Measurements from ENCODE around the gene IMPDH2.
"Not testable (repeated sequence)": the region's sequence is repeated elsewhere in the genome, so short reads cannot be mapped to it uniquely, and the experiment has no call there.

IMPDH2 gene

DNA sequence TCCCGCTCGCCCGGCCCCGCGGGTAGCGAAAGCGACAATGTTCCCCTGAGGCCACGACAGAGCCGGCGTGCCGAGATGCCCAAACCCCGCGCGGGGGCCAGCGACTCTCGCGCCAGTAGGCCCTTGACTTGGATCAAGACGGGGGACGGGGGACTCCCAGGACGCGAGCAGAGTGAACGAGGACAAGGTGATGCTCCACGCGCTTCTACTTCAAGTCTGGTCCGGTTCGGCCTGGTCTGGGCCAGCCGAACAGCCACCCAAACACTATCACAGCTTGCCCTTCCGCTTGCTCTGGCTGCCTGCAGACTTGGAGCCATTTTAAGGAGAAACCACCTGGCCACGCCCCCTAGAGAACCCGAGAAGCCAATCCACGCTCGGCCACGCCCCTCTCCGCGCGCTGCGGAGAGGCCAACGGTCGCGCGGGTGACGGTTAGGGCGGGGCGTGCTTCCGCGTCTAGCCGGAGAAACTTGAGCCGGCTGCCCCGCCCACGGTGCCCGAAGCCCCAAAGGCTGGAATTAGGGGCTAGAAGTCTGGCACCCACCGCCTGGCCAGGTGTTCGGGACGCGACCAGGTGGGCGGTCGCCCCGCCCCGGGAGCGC lies 7.9 kb downstream of the IMPDH2 start:
- peak; percentile 78 for DNase-seq

DNA sequence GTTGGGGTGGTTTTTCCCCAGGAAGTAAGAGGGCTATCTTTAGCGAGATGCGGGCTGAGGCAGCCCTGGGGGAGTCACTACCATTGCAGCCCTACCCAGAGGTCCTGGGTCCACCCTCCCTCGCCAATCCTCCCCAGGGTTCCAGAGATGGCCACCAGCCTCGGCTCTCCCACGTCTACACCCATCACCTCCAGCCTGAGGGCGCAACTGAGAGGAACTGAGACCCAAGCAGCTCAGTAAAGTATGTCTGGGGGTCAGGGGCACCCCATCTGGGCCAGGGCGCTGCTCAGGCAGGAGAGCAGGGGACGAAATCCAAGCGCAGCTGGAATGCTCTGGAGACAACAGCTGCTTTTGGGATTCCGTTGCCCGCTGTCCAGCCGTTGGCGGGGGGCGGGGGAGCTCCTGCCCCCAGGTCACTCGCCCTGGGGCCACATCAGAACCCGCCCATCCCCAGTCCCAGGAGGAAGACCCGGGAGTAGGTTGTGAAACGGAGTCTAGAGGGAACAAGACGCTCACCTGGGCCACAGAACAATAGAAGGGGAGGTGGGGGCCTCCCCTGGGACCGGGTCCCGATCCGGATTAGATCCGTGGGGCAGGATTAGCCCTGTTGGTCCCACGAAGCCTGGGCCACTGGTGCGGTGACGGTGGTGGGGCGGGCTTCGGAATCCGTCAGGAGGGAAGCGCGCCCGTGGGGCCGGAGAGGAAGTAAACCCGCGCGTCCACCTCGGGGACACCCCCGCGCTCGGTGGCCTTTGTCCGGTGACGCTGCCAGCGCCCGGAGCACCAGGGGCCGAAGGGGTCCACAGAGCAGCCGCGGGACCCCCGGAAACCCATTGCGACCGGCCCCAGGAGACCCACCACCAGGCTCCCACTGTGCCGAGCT lies 8.6 kb downstream of the IMPDH2 start:
- DNase-seq: no peak

DNA sequence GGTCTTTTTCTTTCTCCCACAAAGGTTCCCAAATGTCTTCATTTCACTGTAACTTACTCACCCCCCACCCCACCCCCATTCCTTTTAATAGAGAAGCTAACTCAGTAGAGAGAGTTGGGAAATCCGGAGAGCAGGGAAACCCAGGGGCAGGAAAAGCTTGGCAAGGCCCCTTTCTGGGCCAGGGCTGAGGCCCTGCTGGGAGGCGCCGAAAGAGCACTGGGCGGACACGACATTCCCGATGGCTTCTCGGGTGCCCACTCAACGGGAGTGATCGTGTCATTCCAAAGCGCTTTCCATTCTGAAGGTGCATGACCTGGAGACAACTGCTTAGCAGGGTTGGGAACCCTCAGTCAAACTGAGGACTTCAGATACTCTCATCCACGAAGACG lies 9.3 kb downstream of the IMPDH2 start:
- no peak for DNase-seq

DNA sequence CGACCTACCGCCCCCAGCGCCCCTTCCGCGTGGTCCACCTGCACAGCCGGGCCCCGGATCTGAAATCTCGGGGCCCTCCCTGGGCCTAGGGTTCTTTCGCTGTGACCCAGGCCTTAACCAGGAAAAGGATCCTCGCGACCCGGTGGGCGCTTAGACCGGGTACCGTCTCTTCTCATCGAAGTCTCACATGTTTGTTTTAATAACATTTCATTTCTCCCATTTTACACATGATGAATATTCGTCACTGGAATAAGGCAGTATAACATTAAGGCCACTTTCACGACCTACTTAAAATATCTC lies 10.5 kb downstream of the IMPDH2 start:
- no peak for DNase-seq

DNA sequence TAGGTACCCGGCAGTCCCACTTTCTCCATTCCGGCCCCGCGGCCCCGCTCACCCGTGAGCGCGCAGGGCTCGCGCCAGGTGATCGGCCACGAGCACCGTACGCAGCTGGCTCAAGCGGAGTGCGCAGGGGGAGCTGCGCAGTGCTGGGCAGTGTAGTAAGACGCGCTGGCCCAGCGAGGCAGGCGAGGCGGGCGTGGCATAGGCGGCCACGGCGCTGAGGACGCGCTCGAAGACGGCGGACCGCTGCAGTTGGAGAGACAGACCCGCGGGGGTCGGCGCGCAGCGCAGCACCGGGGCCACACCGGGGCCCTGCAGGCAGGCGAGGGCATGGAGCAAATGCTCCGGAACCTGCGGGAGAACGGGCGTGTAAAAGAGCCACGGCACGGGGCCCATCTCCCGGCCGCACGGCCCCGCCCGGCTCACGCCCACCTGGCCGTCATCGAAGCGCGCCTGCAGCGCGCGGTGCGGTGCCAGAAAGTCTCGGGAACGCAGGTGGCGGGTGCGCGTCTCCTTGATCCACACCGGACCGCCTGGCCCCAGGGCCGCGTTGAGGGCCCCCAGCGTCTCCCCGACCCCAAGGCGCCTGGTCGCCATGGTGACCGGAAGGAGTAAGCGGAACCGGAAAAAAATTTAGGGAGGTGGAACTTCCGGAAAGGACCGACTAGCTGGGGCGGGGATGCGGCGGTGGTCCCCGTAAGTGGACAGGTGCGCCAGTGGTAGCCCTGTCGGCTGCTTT lies 11.1 kb downstream of the IMPDH2 start, which contains the start of gene DALRD3:
DALRD3 (minus strand) TSS at position 610 of the 736 bp plus-strand sequence; CDS start at position 594, 16 bp downstream.
- DNase-seq: no peak

DNA sequence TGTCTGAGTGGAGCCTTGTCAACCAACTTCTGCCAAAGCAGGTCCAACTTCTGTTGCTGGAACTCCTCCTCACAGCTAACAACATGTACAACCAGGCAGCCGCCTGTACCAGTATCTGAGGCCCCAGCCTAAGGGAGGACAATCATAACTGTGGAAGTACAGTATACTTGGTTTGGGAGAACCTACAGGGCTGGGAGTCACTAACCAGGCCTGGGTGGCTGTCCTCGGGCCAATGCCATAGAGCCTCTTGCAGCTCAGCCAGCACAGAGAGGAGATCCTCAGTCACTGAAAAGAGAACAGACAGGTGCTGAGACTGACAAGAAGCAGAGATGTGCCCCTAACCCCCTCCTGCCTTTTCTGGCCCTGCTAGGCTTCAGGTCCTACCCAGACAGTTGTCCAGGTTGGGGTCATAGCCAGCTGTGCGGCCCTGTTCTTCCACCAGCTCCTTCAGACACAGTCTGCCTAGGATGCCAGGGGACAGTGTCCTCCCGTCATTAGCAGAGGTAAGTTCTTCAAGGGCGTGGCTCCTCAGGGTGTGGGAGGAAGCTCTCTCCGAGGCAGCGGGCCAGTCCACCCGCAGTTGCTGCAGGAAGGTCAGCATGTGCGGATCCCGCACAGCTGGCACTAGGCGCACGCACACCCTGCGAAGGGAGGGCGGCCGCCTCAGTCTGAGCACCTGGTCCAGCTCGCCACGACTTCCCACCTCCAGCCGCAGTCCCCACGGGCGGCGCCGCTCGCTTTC lies 11.8 kb downstream of the IMPDH2 start:
- no peak for DNase-seq

DNA sequence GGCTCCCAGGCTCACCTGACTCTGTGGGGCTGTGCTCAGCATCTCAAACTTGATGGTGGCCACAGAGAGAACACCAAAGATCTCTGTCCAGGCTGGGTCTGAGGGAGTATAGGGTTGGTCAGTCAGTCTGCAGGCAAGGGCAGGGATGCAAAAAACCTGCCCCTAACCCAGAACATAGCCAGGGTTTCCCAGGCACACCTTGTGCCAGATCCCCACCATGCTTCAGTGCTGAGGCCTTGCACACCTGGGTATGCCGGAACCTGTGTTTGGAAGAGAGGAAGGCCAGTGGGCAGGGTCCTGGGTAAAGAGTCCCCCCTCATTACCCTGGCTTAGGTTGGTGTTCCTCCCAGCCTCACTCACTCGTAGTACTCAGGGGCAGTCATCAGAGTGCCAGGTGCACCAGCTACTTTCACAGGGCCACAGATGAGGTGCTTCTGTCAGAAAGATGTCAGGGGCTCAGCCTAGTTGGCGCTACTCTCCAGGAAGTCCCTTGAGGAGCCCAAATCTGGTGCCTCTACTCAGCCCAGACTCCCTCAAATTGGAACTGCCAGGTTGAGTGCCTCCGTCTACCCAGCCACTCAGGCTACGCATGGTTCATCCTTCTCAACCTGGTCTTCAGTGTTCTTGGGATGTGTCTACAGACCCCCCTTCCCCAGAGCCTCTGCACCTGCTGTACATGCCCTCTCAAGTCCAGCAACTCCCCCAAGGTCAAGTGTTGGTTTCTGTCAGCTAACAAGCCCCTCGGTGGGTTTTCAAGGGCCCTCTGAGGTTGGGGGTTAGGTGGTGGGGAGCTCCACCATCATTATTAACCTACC lies 12.6 kb downstream of the IMPDH2 start:
- DNase-seq: no peak

DNA sequence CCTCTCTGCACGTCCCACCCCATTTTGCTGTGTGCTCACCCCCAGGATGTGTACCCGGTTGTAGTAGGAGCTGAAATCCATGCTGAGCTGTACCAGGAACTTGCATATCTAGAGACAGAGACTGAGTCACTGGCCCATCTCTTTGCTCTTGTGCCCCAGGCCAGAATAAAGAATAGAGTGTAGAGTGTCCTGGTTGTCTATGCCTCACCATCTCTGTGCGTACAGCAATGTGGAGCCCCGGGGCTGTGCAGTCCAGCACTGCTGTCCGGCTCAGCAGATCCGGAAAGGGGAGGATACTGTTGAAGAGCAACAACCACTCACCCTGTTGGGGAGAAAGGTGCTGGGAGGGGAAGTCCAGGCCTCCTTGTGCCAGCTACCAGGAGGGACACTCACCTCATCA lies 13.4 kb downstream of the IMPDH2 start:
- DNase-seq: no peak

DNA sequence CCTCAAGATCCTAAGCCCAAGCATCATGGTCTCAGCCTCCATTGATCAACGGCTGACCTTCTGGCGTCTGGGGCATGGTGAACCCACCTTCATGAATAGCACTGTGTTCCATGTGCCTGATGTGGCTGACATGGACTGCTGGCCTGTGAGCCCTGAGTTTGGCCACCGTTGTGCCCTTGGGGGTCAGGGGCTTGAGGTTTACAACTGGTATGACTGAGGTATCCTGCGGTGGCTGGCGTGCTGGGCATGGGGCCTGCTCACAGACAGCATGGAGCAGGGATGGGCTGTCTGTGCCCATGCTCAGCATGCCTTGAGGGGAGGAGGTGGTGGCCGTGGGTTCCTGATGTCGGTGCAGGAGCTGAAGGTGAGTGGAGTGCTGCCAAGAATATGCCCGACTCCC lies 14.1 kb downstream of the IMPDH2 start:
- no peak for DNase-seq

DNA sequence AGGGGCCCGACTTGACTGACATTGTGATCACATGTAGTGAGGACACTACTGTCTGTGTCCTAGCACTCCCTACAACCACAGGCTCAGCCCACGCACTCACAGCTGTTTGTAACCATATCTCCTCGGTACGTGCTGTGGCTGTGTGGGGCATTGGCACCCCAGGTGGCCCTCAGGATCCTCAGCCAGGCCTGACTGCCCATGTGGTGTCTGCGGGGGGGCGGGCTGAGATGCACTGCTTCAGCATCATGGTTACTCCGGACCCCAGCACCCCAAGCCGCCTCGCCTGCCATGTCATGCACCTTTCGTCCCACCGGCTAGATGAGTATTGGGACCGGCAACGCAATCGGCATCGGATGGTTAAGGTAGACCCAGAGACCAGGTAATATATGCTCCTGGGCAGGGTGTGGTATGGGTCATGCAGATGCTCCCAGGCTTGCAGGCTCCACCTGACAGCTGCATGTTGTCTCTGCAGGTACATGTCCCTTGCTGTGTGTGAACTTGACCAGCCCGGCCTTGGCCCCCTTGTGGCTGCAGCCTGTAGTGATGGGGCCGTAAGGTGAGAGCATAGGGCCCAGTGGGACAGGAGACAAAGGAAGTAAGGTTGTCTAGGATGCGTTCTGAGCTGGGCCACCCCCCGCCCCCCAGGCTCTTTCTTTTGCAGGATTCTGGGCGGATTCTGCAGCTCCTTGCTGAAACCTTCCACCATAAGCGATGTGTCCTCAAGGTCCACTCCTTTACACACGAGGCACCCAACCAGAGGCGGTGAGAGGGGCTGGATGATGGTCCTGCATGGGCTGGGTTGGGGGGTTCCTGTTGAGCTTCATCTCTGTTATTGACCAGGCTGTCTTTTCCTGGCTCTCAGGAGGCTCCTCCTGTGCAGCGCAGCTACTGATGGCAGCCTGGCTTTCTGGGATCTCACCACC lies 15.2 kb downstream of the IMPDH2 start:
- no peak for DNase-seq

DNA sequence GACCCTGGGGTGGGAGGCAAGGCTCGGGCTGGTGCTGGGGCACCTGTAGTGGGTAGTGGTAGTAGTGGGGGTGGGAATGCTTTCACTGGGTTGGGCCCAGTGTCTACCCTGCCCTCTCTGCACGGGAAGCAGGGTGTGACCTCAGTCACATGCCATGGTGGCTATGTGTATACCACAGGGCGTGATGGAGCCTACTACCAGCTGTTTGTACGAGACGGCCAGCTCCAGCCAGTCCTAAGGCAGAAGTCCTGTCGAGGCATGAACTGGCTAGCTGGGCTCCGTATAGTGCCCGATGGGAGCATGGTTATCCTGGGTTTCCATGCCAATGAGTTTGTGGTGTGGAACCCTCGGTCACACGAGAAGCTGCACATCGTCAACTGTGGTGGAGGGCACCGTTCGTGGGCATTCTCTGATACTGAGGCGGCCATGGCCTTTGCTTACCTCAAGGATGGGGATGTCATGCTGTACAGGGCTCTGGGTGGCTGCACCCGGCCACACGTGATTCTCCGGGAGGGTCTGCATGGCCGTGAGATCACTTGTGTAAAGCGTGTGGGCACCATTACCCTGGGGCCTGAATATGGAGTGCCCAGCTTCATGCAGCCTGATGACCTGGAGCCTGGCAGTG lies 16.0 kb downstream of the IMPDH2 start:
- no peak for DNase-seq

DNA sequence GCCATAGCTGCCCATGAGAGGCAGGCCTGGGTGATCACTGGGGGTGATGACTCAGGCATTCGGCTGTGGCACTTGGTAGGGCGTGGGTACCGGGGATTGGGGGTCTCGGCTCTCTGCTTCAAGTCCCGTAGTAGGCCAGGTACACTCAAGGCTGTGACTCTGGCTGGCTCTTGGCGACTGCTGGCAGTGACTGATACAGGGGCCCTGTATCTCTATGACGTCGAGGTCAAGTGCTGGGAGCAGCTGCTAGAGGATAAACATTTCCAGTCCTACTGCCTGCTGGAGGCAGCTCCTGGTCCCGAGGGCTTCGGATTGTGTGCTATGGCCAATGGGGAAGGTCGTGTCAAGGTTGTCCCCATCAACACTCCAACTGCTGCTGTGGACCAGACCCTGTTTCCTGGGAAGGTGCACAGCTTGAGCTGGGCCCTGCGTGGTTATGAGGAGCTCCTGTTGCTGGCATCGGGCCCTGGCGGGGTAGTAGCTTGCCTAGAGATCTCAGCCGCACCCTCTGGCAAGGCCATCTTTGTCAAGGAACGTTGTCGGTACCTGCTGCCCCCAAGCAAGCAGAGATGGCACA lies 16.7 kb downstream of the IMPDH2 start:
- no peak for DNase-seq

DNA sequence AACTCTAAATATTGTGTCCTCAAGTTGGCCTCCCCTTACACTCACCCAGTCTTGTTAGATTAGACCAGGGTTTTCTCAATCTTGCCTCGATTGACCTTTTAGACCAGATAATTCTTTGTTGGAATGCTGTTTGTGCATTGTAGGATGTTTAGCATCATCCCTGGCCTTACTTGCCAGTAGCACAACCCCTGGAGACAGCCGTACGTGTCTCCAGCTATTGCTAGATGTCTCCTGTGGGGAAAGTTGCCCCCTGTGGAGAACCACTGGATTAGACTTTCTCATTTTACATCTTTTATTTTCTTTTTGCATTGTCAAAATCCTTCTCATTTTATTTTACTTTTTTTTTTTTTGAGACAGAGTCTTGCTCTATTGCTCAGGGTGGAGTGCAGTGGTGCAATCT lies 19.8 kb downstream of the IMPDH2 start:
- DNase-seq: no peak

DNA sequence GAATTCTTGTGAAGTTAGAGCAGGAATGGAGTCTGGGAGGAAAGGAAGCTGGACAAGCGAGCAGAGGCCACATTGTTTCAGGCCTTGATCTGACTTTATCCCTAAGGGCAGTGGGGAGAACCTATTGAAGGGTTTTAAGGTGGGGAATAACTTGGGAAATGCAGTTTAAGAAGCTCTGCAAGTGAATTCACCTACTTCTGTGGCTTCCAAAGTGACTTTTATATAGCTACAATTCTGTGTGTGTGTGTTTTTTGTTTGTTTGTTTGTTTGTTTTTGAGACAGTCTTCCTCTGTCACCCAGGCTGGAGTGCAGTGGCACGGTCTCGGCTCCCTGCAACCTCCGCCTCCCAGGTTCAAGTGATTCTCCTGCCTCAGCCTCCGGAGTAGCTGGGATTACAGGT lies 20.6 kb downstream of the IMPDH2 start:
- DNase-seq: not testable (repeated sequence)

DNA sequence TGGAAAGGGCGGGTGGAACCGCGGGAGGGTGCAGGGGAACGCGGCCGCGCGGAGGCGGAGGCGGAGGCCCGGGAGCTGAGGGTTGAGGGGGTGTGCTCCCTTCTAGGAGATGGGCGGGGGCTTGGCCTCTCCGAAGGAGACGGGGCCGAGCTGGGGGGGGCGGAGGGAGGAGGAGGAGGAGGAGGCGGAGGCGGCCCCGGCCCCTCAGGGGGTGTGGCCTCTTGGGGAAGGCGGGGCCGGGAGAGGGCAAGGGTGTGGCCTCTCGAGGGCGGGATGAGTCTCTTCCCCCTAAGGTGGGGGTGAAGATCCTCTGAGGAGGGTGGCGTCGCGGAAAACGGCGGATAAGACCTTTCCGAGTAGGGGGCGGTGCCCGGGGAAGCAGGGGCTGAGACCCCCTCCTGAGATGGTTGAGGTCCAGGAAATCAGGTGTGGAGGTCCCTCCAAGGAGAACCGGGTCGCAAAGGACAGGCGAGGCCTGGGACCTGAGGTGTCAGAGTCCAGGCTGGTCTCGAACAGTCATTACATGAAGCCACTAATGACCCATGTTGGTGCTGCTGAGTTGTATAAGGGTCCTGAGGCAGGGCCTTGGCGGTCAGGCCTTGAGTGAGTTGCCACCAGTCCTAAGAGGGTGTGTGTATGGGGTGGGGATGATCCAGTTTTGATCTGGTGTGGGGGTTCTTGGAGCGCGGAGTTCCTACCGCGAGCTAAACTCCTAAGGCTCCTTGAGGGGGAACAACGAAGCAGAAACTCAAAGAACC lies 21.2 kb downstream of the IMPDH2 start:
- peak; percentile 20 for DNase-seq

DNA sequence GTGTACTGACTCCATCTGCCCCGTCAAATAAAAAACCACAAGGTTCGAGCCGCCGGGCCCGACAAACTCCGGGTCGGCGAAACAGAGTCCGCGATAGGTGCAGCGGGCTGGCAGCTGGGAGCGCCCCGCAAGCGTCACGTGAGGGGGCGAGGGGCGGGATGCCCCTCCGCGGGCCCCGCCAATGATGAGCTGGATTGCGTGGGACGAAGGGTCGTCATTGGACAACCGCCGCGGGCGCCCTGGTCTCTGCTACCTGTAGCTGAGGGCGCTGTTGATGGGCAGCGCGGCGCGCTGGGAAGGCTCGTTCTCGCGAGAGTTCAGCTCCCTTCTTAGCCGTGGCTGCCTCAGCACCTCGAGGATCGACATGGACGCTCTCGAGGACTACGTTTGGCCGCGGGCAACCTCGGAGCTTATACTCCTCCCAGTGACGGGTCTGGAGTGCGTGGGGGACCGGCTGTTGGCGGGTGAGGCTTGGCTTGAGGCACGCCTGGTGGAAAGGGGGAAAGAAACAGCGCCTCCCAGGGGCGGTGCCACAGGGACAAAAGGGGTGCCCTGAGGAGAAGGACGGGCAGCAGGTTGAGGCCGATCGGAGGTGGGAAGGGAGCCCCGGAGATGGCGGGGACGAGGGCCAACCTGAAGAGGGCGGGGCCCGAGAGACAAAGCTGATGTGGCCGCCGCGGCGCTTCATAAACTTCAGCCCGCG lies 22.0 kb downstream of the IMPDH2 start, which contains the start of gene WDR6:
WDR6 (plus strand) TSS at position 324 of the 703 bp plus-strand sequence; CDS start at position 365, 41 bp downstream.
- peak; percentile 93 for DNase-seq

DNA sequence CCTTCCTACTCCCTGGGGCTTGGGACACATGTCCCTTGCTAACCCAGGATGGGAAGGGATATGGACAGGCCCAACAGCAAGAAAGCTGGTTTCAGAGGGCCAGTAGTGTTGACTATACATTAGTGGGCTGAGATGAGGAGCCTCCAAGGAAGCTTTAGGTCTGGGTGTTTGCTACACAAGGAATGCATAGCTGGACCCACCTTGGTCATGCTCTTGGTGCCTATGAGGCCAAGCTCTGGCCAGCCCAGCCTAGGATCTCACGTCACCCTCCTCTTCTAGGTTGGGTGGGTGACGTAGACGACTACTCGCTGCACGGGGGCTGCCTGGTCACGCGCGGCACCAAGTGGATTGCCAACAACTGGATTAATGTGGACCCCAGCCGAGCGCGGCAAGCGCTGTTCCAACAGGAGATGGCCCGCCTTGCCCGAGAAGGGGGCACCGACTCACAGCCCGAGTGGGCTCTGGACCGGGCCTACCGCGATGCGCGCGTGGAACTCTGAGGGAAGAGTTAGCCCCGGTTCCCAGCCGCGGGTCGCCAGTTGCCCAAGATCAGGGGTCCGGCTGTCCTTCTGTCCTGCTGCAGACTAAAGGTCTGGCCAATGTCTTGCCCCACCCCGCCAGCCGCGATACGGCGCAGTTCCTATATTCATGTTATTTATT lies 22.7 kb downstream of the IMPDH2 start:
- no peak for DNase-seq

DNA sequence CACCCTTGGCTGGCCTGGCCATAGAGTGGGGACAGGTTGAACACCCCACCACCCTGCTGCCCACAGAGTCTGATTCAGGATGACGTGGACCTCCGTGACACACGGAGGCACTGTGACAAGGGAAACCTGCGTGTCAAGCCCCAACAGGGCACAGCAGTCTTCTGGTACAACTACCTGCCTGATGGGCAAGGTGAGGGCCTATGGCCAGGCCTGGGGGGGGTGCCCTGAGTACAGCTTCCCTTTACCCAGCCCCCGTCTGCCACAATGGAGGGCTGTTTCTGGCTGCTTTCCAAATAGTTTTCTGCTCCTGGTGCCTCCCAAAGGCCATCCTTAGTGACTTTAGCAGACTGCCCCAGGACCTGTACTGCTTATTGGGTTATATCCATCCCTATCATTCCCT lies 23.2 kb downstream of the IMPDH2 start:
- DNase-seq: no peak

All from NCI-H446 treated with DMSO at 0.1 percent for 48 hours (cell line).